Cardiac fibroblast (primary cell): ENCODE measurements around the gene PHLDB1.
"Not testable (repeated sequence)": the region's sequence is repeated elsewhere in the genome, so short reads cannot be mapped to it uniquely, and the experiment has no call there.

Experiments
- DNase-seq, 2 donors: peaks; one replicate each; pipeline versions ENCODE4 v3.0.0 to v3.0.0-alpha.2; 2010; ENCODE audit warnings: low read depth in 2 of 2
- H3K4me3 ChIP-seq, 2 donors: replicated peaks in 1 of 2; 1 replicate in 1 of 2; 2 replicates in 1 of 2; pipeline ENCODE4 v1.5.1; 2011; ENCODE audit warnings: low read depth in 2 of 2, low read length in 2 of 2, mild to moderate bottlenecking in 2 of 2, moderate library complexity in 1 of 2
- TF ChIP-seq, protein P1 (sequence below): IDR thresholded peaks from one replicate; pipeline ENCODE4 v1.5.1; 2011; ENCODE audit warnings: low read depth, mild to moderate bottlenecking, low read length, inconsistent platforms

The PHLDB1 gene

DNA sequence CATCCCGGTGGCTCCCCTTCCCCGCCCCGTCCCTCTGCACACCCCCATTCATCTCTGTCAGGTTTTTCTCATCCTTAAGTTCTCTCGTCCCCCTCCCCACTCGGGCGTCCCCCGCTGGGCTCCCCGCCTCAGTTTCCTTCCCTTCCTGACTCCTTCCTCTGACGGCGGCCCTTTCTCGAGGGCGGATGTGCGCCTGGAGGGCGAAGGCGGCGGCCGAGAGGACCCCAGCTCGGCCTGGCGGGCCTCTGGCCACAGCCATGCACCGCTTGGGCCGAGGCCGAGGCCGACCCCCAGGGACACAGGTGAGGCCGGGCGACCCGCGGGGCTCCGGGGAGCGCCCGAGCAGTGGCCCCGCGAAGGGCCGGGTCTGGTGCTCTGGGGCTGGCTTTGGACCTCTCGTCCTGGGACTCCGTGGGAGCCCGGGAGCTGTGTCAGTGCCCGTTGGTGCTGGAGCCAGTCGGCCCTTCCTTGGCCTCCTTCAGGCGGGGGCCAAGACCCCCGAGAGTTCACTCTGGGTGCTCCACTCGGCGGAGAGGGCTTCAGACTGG, 2.9 kb downstream of the PHLDB1 start:
- no peak for DNase-seq
- H3K4me3 ChIP-seq, result peak overlapping the region; percentile 67 to 96
- TF ChIP-seq, protein P1, sequence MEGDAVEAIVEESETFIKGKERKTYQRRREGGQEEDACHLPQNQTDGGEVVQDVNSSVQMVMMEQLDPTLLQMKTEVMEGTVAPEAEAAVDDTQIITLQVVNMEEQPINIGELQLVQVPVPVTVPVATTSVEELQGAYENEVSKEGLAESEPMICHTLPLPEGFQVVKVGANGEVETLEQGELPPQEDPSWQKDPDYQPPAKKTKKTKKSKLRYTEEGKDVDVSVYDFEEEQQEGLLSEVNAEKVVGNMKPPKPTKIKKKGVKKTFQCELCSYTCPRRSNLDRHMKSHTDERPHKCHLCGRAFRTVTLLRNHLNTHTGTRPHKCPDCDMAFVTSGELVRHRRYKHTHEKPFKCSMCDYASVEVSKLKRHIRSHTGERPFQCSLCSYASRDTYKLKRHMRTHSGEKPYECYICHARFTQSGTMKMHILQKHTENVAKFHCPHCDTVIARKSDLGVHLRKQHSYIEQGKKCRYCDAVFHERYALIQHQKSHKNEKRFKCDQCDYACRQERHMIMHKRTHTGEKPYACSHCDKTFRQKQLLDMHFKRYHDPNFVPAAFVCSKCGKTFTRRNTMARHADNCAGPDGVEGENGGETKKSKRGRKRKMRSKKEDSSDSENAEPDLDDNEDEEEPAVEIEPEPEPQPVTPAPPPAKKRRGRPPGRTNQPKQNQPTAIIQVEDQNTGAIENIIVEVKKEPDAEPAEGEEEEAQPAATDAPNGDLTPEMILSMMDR, result no peak

DNA sequence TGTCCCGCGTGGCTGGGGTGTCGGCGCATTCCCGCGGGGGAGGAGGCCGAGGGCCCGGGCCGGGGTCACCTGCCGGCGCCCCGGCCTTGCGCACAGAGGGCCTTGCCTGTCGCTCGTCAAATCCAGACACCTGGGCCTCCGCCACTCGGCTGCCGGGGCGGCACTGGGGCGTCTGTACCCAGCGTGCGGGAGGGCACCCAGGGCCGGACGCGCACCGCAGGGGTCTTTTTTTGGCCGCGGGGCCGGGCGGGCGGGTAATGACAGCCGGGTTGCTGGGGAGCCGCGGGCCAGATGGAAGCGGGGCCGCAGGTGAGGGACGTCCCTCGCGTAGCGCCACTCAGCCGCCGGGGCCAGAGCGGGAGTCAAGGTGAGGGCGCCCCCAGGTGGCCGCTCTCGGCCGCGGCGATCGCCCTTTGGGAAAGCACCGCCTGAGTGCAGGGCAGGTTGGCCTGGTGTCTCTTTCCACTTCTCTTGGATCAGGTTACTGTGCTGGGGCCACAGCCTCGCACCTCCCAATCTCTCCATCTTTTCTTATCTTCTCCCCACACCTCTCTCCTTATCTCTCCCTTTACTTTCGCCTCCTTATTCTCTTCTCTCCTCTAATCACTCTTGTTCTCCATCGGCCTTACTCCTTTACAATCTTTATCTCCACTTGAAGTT, 3.5 kb downstream of the PHLDB1 start:
- peak; percentile 80 to 83 for DNase-seq
- H3K4me3 ChIP-seq, result peak overlapping the region; percentile 67 to 96
- TF ChIP-seq, protein P1, result peak; percentile 76

DNA sequence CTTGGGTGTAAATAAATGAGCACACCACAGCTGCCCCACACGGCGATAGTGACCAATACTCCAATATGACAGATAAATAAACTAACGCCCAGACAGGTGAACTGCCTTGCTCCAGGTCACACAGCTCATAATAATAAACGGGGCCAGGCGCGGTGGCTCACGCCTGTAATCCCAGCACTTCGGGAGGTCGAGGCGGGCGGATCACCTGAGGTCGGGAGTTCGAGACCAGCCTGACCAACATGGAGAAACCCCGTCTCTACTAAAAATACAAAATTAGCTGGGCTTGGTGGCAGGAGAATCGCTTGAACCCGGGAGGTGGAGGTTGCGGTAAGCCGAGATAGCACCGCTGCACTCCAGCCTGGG, 4.0 kb downstream of the PHLDB1 start:
- peak overlapping the region; percentile 67 to 96 for H3K4me3 ChIP-seq
- not testable (repeated sequence) for DNase-seq

DNA sequence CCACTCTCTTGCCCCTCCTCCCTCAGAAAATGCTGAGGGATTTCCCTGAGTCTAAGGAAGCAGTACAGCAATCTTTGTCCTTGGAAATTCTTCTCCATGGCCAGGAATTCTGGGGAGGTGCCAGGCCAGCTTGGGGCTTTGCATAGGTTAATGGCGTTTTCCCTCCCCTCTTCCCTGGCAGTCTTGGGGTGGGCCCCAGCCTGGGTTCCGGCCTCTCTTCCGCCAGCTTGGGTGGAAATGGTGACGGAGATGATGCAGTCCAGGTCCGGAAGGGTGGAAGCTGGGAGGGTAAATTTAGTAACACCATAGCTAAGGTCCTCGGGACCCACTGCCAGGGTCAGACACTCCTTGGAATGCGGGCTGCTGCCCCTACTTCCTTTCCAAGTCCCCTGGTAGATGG, 5.0 kb downstream of the PHLDB1 start:
- peak; percentile 65 to 93 for DNase-seq
- TF ChIP-seq, protein P1, result no peak
- H3K4me3 ChIP-seq, result peak overlapping the region in 1 of 2 donors; percentile 26

DNA sequence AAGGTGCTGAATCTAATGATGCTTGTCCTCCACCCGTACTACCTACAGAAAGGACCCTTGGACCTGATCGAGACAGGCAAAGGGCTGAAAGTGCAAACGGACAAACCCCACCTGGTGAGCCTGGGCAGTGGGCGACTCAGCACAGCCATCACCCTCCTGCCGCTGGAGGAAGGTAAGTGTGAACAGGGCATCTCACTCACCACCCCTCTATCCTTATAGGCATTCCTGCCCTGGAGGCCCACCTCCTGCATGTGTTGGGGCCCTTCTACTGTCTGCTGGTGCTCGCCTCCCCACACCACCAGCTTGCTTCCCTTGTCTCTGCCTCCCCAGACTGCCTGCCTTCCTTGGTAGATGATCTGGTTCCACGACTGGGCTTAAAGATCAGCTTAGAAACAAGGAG, 7.1 kb downstream of the PHLDB1 start:
- H3K4me3 ChIP-seq, result no peak overlapping the region
- TF ChIP-seq, protein P1, result no peak
- DNase-seq, result no peak

DNA sequence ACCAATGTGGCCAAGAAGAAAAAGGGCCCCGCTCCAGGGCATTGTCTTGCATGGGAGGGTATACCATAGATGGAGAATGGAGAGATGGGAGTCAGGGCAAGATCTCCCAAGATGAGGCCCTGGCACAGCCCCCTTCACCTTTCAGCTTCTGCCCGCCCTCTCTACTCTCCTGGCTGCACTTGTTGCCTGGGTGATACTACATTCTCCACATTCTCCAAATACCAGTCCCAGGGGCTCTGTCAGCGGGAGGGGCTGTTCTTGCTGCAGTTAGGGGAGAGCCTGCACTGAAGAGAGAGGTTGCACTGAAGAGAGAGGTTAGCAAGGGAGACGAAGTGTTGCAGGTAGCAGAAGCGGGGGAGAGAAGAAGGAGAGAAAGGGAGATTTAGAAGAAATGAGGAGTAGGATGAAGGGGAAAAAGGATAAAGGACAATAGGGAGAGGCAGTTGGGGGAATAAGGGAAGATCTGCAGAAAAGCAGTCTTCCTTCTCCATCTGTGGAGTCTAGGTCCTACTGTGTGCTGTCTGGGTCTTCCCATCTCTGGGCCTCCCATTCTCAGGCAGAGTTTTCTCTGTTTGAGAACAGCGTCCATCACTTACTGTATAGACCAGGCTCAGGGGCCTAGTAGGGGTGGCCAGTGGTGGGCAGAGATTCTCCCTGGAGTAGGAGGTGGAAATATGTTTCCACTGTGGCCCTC, 8.0 kb downstream of the PHLDB1 start:
- TF ChIP-seq, protein P1, result no peak
- no peak for DNase-seq
- no peak overlapping the region for H3K4me3 ChIP-seq

DNA sequence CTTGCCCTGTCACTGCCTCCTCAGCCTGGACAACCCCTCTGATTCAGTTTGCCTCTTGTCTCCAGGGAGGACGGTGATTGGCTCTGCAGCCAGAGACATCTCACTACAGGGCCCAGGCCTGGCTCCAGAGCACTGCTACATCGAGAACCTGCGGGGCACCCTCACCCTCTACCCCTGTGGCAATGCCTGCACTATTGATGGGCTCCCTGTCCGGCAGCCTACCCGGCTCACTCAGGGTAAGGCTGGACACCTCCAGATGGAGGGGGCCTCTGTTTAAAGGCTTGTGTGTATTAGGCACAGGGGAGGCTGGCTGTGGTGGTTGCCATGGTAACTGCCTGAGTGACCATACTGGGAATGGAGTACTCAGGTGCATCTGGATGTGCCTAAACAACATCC, 8.6 kb downstream of the PHLDB1 start:
- TF ChIP-seq, protein P1, result no peak
- no peak for DNase-seq
- no peak overlapping the region for H3K4me3 ChIP-seq
